IMR-90 (cell line): ENCODE results near the gene GBP3. TPM values are rescaled to one million over a fixed set of nuclear protein-coding genes. Genes with fewer than 3 reads are reported as not detected.

Experiments
- ATAC-seq: fragments of 200-7000 bp; cut with Tn5 transposase; 2 replicates; pipeline ENCODE4 v1.9.1; 2020; ENCODE audit warnings: low read depth, mild to moderate bottlenecking, moderate library complexity
- BruUV-seq: library from RNA; stranded (reverse); fragments of 400-500 nt; replicated peaks from 2 replicates; lab custom pipeline; 2021; lab: Mats Ljungman, UMichigan
- CTCF ChIA-PET: fragments of 300-600 bp; formaldehyde crosslinking; extraction: SDS; loops from one replicate; lab custom pipeline; 2021; ENCODE audit warnings: antibody characterized with exemption; lab: Yijun Ruan, JAX
- POLR2A ChIA-PET: fragments of 300-600 bp; sonication (Branson Sonifier 250); formaldehyde crosslinking; loops from one replicate; lab custom pipeline; 2022; ENCODE audit warnings: antibody characterized with exemption; ENCODE audit not compliant: unreplicated experiment; lab: Charles Lee
- DNase-seq: peaks from one replicate; pipeline ENCODE4 v3.0.0; 2013
- H2AFZ ChIP-seq: replicated peaks from 2 replicates; pipeline ENCODE3; 2013; ENCODE audit warnings: low read length, mild to moderate bottlenecking; ENCODE audit not compliant: poor library complexity
- H2AK5ac ChIP-seq: 2 replicates; pipeline ENCODE4 v1.6.1; 2013; ENCODE audit warnings: low read depth, low read length, inconsistent platforms
- H2AK9ac ChIP-seq: replicated peaks from 2 replicates; pipeline ENCODE3; 2013; ENCODE audit warnings: mild to moderate bottlenecking, low read depth, low read length, moderate library complexity; ENCODE audit not compliant: poor library complexity
- H2BK120ac ChIP-seq: 2 replicates; pipeline ENCODE4 v1.6.1; 2013; ENCODE audit warnings: low read depth, low read length, inconsistent platforms
- H2BK15ac ChIP-seq: 3 replicates; pipeline ENCODE4 v1.6.1; 2013; ENCODE audit warnings: low read depth, low read length, inconsistent platforms
- H2BK20ac ChIP-seq: 2 replicates; pipeline ENCODE4 v1.6.1; 2013; ENCODE audit warnings: low read depth, mild to moderate bottlenecking, inconsistent platforms, low read length, moderate library complexity
- H2BK5ac ChIP-seq: 2 replicates; pipeline ENCODE4 v1.6.1; 2013; ENCODE audit warnings: mild to moderate bottlenecking, low read depth, low read length, inconsistent platforms; ENCODE audit not compliant: poor library complexity, severe bottlenecking
- H3K14ac ChIP-seq: replicated peaks from 2 replicates; pipeline ENCODE4 v1.6.1; 2013; ENCODE audit warnings: low read depth, low read length, inconsistent platforms
- H3K18ac ChIP-seq: 2 replicates; pipeline ENCODE4 v1.6.1; 2013; ENCODE audit warnings: low read depth, low read length, control low read depth
- H3K23ac ChIP-seq: 2 replicates; pipeline ENCODE4 v1.6.1; 2013; ENCODE audit warnings: low read depth, low read length, inconsistent platforms
- H3K27ac ChIP-seq: 2 replicates; pipeline ENCODE4 v1.5.1; 2013; ENCODE audit warnings: mild to moderate bottlenecking, control low read depth, low read length; ENCODE audit not compliant: insufficient read depth
- H3K27me3 ChIP-seq: 2 replicates; pipeline ENCODE4 v1.6.1; 2013; ENCODE audit warnings: low read length; ENCODE audit not compliant: control insufficient read depth, insufficient read depth
- H3K36me3 ChIP-seq: 2 replicates; pipeline ENCODE4 v1.6.1; 2013; ENCODE audit warnings: low read length, mixed read lengths; ENCODE audit not compliant: control insufficient read depth, insufficient read depth
- H3K4ac ChIP-seq: 2 replicates; pipeline ENCODE4 v1.6.1; 2013; ENCODE audit warnings: low read depth, low read length, inconsistent platforms
- H3K4me1 ChIP-seq: 2 replicates; pipeline ENCODE4 v1.6.1; 2013; ENCODE audit warnings: low read length, mixed read lengths; ENCODE audit not compliant: control insufficient read depth, insufficient read depth
- H3K4me2 ChIP-seq: 2 replicates; pipeline ENCODE4 v1.6.1; 2013; ENCODE audit warnings: low read depth, mild to moderate bottlenecking, control low read depth, low read length, moderate library complexity
- H3K4me3 ChIP-seq: 2 replicates; pipeline ENCODE4 v1.5.1; 2013; ENCODE audit warnings: low read depth, mild to moderate bottlenecking, control low read depth, low read length, moderate library complexity; ENCODE audit not compliant: insufficient read depth
- H3K56ac ChIP-seq: 2 replicates; pipeline ENCODE4 v1.6.1; 2013; ENCODE audit warnings: low read length, inconsistent platforms; ENCODE audit not compliant: insufficient read depth; ENCODE audit errors: extremely low read depth
- H3K79me1 ChIP-seq, 2 experiments: 2 replicates each; pipeline ENCODE4 v1.6.1; 2013; ENCODE audit warnings: low read length in 2 of 2, inconsistent platforms in 1 of 2, low read depth in 1 of 2
- H3K9ac ChIP-seq: 2 replicates; pipeline ENCODE4 v1.6.1; 2013; ENCODE audit warnings: low read depth, low read length, control low read depth
- H3K9me1 ChIP-seq: 2 replicates; pipeline ENCODE4 v1.6.1; 2013; ENCODE audit warnings: low read length, inconsistent platforms; ENCODE audit not compliant: insufficient read depth
- H3K9me3 ChIP-seq: 2 replicates; pipeline ENCODE4 v1.6.1; 2013; ENCODE audit warnings: low read length; ENCODE audit not compliant: control insufficient read depth, insufficient read depth
- H4K20me1 ChIP-seq: 2 replicates; pipeline ENCODE4 v1.6.1; 2013; ENCODE audit warnings: low read length, inconsistent platforms; ENCODE audit not compliant: insufficient read depth
- H4K5ac ChIP-seq: 2 replicates; pipeline ENCODE4 v1.6.1; 2013; ENCODE audit warnings: mild to moderate bottlenecking, low read depth, low read length, control low read depth
- H4K8ac ChIP-seq, 2 experiments: 2 replicates each; pipeline ENCODE4 v1.6.1; 2013; ENCODE audit warnings: low read depth in 2 of 2, low read length in 2 of 2, control low read depth in 1 of 2, inconsistent platforms in 1 of 2
- H4K91ac ChIP-seq: 2 replicates; pipeline ENCODE4 v1.6.1; 2013; ENCODE audit warnings: low read depth, low read length, inconsistent platforms; ENCODE audit not compliant: insufficient read depth
- BHLHE40 ChIP-seq: fragments of 150-350 bp; IDR thresholded peaks from 2 replicates; pipeline ENCODE4 v1.6.1; 2016; ENCODE audit warnings: mild to moderate bottlenecking, low read depth, low read length
- CEBPB ChIP-seq: IDR thresholded peaks from 2 replicates; pipeline ENCODE4 v1.6.1; 2012; ENCODE audit warnings: low read depth, low read length, improper control_type of control experiment
- CHD1 ChIP-seq: IDR thresholded peaks from 2 replicates; pipeline ENCODE4 v1.6.1; 2012; ENCODE audit warnings: low read depth, low read length, improper control_type of control experiment
- FOS ChIP-seq: fragments of 150-350 bp; IDR thresholded peaks from 2 replicates; pipeline ENCODE4 v1.6.1; 2016; ENCODE audit warnings: low read depth, low read length
- MAFK ChIP-seq: IDR thresholded peaks from 2 replicates; pipeline ENCODE4 v1.6.1; 2012; ENCODE audit warnings: low read depth, low read length, improper control_type of control experiment
- MAZ ChIP-seq: IDR thresholded peaks from 2 replicates; pipeline ENCODE4 v1.6.1; 2012; ENCODE audit warnings: low read depth, mild to moderate bottlenecking, low read length, improper control_type of control experiment, moderate library complexity, borderline replicate concordance
- MXI1 ChIP-seq: IDR thresholded peaks from 2 replicates; pipeline ENCODE4 v1.6.1; 2012; ENCODE audit warnings: low read depth, mild to moderate bottlenecking, low read length, moderate library complexity, borderline replicate concordance
- NFE2L2 ChIP-seq: fragments of 150-350 bp; IDR thresholded peaks from 2 replicates; pipeline ENCODE4 v1.6.1; 2016; ENCODE audit warnings: low read depth, mild to moderate bottlenecking, low read length
- POLR2A ChIP-seq: IDR thresholded peaks from 2 replicates; pipeline ENCODE4 v1.6.1; 2012; ENCODE audit warnings: mild to moderate bottlenecking, low read depth, low read length
- RAD21 ChIP-seq: IDR thresholded peaks from 2 replicates; pipeline ENCODE4 v1.6.1; 2012; ENCODE audit warnings: low read length, improper control_type of control experiment
- RCOR1 ChIP-seq: IDR thresholded peaks from 2 replicates; pipeline ENCODE4 v1.6.1; 2012; ENCODE audit warnings: mild to moderate bottlenecking, low read length, improper control_type of control experiment; ENCODE audit not compliant: insufficient replicate concordance
- RFX5 ChIP-seq: IDR thresholded peaks from 2 replicates; pipeline ENCODE4 v1.8.0; 2012; ENCODE audit warnings: low read depth, mild to moderate bottlenecking, low read length, moderate library complexity
- SMC3 ChIP-seq: fragments of 150-350 bp; IDR thresholded peaks from 2 replicates; pipeline ENCODE4 v1.6.1; 2016; ENCODE audit warnings: low read depth, mild to moderate bottlenecking, antibody characterized with exemption, low read length, moderate library complexity
- WGBS, 2 experiments: methylation state at CpG; one replicate each; pipeline versions ENCODE4 v1.1.5 to v1.1.7; 2013; ENCODE audit warnings: missing lambda C conversion rate in 2 of 2; ENCODE audit not compliant: insufficient read length in 1 of 2; ENCODE audit errors: extremely low coverage in 2 of 2; 5-methylcytosine and 5-hydroxymethylcytosine counted together
- dilution Hi-C: fragments of 300-500 bp; cut with HindIII; formaldehyde crosslinking; loops from one replicate; pipeline ENCODE4 v1.14.3; 2018; ENCODE audit warnings: low sequenced_read_pairs; ENCODE audit not compliant: unreplicated experiment
- in situ Hi-C: fragments of 300-500 bp; cut with MboI; formaldehyde crosslinking; loops from 3 replicates; pipeline ENCODE4 v1.14.3; 2019; ENCODE audit warnings: low sequenced_read_pairs, inconsistent platforms, mixed read lengths
- intact Hi-C: fragments of 100-400 bp; cut with micrococcal nuclease; formaldehyde crosslinking; loops from 2 replicates; pipeline ENCODE4 v1.10.0; 2022
- polyA plus RNA-seq, 3 experiments: library from polyadenylated mRNA; depleted of rRNA; stranded (reverse); fragments of >200 nt; gene quantifications; 2 replicates each; pipeline ENCODE4 v1.2.3, GENCODE V29; 2012; ENCODE audit warnings: low replicate concordance in 1 of 3
- total RNA-seq: library from RNA; depleted of rRNA; stranded (reverse); fragments of >200 nt; gene quantifications from 2 replicates; pipeline ENCODE4 v1.2.3, GENCODE V29; 2012
- TF ChIP-seq, protein P1 (sequence below): conservative IDR thresholded peaks from 2 replicates; pipeline ENCODE4 v1.5.1; 2012; ENCODE audit warnings: mild to moderate bottlenecking, low read depth, low read length, improper control_type of control experiment
- TF ChIP-seq, protein P2 (sequence below): fragments of 150-350 bp; IDR thresholded peaks from 2 replicates; pipeline ENCODE4 v1.6.1; 2016; ENCODE audit warnings: low read depth, mild to moderate bottlenecking, low read length, moderate library complexity, borderline replicate concordance
- TF ChIP-seq, protein P3 (sequence below): fragments of 150-350 bp; IDR thresholded peaks from 2 replicates; pipeline ENCODE4 v1.6.1; 2017; ENCODE audit warnings: mild to moderate bottlenecking, antibody characterized with exemption, low read length, low read depth

GBP3 gene
- total and polyA plus RNA-seq, 2 of the 4 experiments (the other 2 are of a cell fraction) = 21.9 to 50.0 TPM

DNA sequence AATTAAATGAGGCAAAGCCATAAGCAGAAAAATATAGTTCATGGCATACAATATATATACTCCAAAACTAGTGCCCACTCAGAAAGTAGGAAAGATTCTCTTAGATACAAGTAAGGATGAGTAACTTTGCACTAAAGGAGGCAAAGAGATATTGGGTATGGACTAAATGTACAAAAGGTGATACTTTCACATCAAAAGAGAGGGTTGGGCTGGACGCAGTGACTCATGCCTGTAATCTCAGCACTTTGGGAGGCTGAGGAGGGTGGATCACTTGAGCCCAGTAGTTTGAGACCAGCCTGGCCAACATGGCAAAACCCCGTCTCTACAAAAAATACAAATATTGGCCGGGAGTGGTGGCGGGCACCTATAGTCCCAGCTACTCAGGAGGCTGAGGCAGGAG, 37.0 kb downstream of the GBP3 start:
- WGBS, 2 experiments = 100% methylated on average over 1 of the region's 4 CpGs; no CpG with 5 or more reads in 1 of the 2 experiments
- no peak overlapping the region for H4K91ac ChIP-seq
- no peak overlapping the region for H2BK15ac ChIP-seq
- no peak overlapping the region for H2BK120ac ChIP-seq
- ChIA-PET POLR2A (no interaction called here), CTCF (no interaction called here)
- 0 out of 2 replicates have a peak overlapping the region, but pooled peaks have one; percentile 5 for H3K23ac ChIP-seq
- H3K4me1 ChIP-seq = peaks cover 11% of the 10 kb centered on the region
- H2AK9ac ChIP-seq = no peak overlapping the region
- peaks cover 22 to 54% of the 10 kb centered on the region in 2 experiments for H3K79me1 ChIP-seq
- H3K9me3 ChIP-seq = no peaks in the 10 kb centered on the region
- dilution Hi-C loops = no loop called here
- DNase-seq = no peak
- H2AK5ac ChIP-seq = no peak overlapping the region
- TF ChIP-seq MAZ (no peak), MAFK (no peak), FOS (no peak), NFE2L2 (no peak), BHLHE40 (no peak), CEBPB (no peak), POLR2A (no peak), RFX5 (no peak), CHD1 (no peak), RCOR1 (no peak), SMC3 (no peak), RAD21 (no peak), MXI1 (no peak)
- TF ChIP-seq, protein P1, sequence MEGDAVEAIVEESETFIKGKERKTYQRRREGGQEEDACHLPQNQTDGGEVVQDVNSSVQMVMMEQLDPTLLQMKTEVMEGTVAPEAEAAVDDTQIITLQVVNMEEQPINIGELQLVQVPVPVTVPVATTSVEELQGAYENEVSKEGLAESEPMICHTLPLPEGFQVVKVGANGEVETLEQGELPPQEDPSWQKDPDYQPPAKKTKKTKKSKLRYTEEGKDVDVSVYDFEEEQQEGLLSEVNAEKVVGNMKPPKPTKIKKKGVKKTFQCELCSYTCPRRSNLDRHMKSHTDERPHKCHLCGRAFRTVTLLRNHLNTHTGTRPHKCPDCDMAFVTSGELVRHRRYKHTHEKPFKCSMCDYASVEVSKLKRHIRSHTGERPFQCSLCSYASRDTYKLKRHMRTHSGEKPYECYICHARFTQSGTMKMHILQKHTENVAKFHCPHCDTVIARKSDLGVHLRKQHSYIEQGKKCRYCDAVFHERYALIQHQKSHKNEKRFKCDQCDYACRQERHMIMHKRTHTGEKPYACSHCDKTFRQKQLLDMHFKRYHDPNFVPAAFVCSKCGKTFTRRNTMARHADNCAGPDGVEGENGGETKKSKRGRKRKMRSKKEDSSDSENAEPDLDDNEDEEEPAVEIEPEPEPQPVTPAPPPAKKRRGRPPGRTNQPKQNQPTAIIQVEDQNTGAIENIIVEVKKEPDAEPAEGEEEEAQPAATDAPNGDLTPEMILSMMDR = no peak
- TF ChIP-seq, protein P2, sequence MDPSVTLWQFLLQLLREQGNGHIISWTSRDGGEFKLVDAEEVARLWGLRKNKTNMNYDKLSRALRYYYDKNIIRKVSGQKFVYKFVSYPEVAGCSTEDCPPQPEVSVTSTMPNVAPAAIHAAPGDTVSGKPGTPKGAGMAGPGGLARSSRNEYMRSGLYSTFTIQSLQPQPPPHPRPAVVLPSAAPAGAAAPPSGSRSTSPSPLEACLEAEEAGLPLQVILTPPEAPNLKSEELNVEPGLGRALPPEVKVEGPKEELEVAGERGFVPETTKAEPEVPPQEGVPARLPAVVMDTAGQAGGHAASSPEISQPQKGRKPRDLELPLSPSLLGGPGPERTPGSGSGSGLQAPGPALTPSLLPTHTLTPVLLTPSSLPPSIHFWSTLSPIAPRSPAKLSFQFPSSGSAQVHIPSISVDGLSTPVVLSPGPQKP = no peak
- TF ChIP-seq, protein P3, sequence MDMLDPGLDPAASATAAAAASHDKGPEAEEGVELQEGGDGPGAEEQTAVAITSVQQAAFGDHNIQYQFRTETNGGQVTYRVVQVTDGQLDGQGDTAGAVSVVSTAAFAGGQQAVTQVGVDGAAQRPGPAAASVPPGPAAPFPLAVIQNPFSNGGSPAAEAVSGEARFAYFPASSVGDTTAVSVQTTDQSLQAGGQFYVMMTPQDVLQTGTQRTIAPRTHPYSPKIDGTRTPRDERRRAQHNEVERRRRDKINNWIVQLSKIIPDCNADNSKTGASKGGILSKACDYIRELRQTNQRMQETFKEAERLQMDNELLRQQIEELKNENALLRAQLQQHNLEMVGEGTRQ = no peak
- H3K14ac ChIP-seq = no peak overlapping the region
- no peak overlapping the region for H2BK20ac ChIP-seq
- no peak for ATAC-seq
- H4K5ac ChIP-seq = no peak overlapping the region
- H3K9me1 ChIP-seq = peaks cover 6% of the 10 kb centered on the region; the same call in 1 of the 2 replicates
- H2BK5ac ChIP-seq = peak overlapping the region; percentile 9
- no peak overlapping the region for H3K18ac ChIP-seq
- no TSS peak for BruUV-seq
- H3K27me3 ChIP-seq = no peaks in the 10 kb centered on the region
- intact Hi-C loops = no loop called here
- H3K36me3 ChIP-seq = peaks cover 9% of the 10 kb centered on the region; the same call in 1 of the 2 replicates
- no peak overlapping the region for H2AFZ ChIP-seq
- in situ Hi-C loops = no loop called here
- no peak overlapping the region for H3K4me2 ChIP-seq
- no peak overlapping the region for H3K4ac ChIP-seq
- no peak overlapping the region for H3K56ac ChIP-seq
- no peak overlapping the region for H4K8ac ChIP-seq
- H3K27ac ChIP-seq = no peak overlapping the region; the same call in 1 of the 2 replicates
- no peak overlapping the region for H3K9ac ChIP-seq
- H4K20me1 ChIP-seq = no peaks in the 10 kb centered on the region; the same call in 1 of the 2 replicates
- H3K4me3 ChIP-seq = no peak overlapping the region
